ENCODE measurements around the gene RACK1. TPM values are rescaled to one million over a fixed set of nuclear protein-coding genes. Genes with fewer than 3 reads are reported as not detected.
"Not testable (repeated sequence)": the region's sequence is repeated elsewhere in the genome, so short reads cannot be mapped to it uniquely, and the experiment has no call there.

The RACK1 gene
- 5,491 and 6,126 TPM in 2 replicates for total RNA-seq (2014; rRNA removed; shearing (Covaris generic))

GRCh38 chr5:181243564-181244343 is at the start of gene RACK1:
TSS of gene RACK1 (minus strand) at chr5:181243906. CDS start at chr5:181243800, 106 bp downstream.
- peak; percentile 90 for DNase-seq
- Histone ChIP-seq H3K27me3 (ENCODE audit: control insufficient read depth, insufficient read depth, low read length) (no peaks in the 10 kb centered on the region), H3K4me3 (ENCODE audit: insufficient read depth, low read depth, low read length) (peak within 1 kb of the TSS; percentile 79), H3K36me3 (replicated peaks; ENCODE audit: control insufficient read depth, insufficient read depth, low read length) (peaks cover 37% of the 10 kb centered on the region)

- not testable (repeated sequence) for H3K27me3 ChIP-seq (ENCODE audit: control insufficient read depth, insufficient read depth, low read length); DNase-seq; H3K4me3 ChIP-seq (ENCODE audit: insufficient read depth, low read depth, low read length); H3K36me3 ChIP-seq (replicated peaks; ENCODE audit: control insufficient read depth, insufficient read depth, low read length)
These were observed 43.6 kb upstream of the RACK1 start for GRCh38 chr5:181287331-181287730.

DNA sequence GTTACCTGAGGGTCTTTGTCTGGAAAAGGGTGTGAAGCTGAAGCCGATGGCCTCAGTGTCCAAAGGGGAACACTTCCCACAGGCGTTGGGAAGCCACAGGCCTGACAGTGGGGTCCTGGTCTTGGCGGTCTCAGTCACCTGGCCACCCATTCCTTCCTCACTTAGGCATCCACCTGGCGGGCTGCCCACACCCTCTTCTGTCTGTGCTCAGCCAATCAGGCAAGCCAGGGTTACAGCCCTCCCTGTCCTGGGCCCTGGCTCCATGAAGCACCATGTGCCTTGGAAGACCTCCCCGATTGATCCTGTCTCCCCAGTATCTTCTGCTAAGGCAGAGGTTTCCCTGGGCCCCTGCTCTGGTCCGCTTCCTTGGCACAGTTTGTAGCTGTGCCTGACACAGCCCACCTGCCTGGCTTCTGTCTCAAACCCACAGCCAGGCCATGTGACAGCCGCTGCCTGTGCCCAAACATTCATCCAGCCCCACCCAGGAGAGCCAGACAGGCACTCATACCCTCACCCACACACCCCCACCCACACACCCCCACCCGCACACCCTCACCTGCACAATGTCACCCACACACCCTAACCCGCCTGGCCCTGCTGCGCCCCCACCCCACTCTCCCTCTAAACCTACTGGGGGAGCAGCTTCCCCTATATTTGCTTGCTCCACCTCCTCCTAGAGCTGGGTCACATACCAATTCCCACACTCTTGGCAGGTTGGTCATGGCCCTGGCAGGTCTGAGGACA is 42.4 kb upstream of the RACK1 start:
- H3K27me3 ChIP-seq (ENCODE audit: control insufficient read depth, insufficient read depth, low read length); H3K36me3 ChIP-seq (replicated peaks; ENCODE audit: control insufficient read depth, insufficient read depth, low read length); H3K4me3 ChIP-seq (ENCODE audit: insufficient read depth, low read depth, low read length); DNase-seq: not testable (repeated sequence)

GRCh38 chr5:181283841-181284755 is 40.4 kb upstream of the RACK1 start:
- not testable (repeated sequence) for DNase-seq

DNA sequence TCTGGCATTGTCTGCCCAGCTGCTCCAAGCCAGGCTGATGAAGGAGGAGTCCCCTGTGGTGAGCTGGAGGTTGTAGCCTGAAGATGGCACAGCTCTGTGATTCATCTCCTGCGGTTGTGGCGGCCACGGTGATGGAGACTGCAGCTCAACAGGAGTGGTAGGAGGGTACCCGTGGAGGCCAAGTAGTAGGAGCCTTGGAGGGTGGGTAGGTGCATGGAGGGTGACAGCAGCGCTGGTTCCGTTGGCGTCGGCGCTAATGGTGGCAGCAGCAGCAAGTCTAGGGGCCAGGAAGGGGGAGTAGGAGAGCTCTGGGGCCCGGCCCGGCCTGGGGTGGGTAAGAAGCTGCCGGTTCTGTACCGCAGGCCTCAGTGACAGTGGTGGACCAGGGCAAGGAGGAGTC is 39.6 kb upstream of the RACK1 start:
- Histone ChIP-seq H3K27me3 (ENCODE audit: control insufficient read depth, insufficient read depth, low read length) (no peaks in the 10 kb centered on the region; the same call in 1 of the 2 replicates), H3K4me3 (ENCODE audit: insufficient read depth, low read depth, low read length) (no peak overlapping the region), H3K36me3 (replicated peaks; ENCODE audit: control insufficient read depth, insufficient read depth, low read length) (peaks cover 4% of the 10 kb centered on the region; the same call in 1 of the 2 replicates)
- DNase-seq, result no peak

More at GRCh38 chr5:181283841-181284755, 40.4 kb upstream of the RACK1 start:
- not testable (repeated sequence) for H3K36me3 ChIP-seq (replicated peaks; ENCODE audit: control insufficient read depth, insufficient read depth, low read length); H3K4me3 ChIP-seq (ENCODE audit: insufficient read depth, low read depth, low read length); H3K27me3 ChIP-seq (ENCODE audit: control insufficient read depth, insufficient read depth, low read length)

DNA sequence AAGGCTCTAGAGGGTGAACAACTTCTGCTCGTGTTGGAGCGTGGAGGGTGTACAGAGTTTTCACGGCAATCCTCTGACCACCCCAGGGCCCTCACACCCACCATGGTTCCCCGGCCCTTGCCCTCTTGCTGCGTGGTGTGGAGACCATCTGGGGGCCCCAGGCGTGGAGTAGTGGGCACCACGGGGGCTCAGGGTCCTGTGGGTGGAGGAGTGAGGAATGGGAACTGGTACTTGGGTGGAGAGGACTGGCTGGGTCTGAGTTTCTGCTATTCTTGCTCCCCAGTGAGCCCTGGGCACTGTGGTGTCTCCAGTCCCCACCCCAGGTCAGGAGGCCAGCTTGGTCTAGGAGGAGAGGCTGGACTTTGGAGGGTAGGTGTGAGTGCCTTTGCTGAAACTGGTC is 39.2 kb upstream of the RACK1 start:
- H3K27me3 ChIP-seq (ENCODE audit: control insufficient read depth, insufficient read depth, low read length), result no peaks in the 10 kb centered on the region; the same call in 1 of the 2 replicates
- DNase-seq, result no peak
- no peak overlapping the region for H3K4me3 ChIP-seq (ENCODE audit: insufficient read depth, low read depth, low read length)
- peaks cover 1% of the 10 kb centered on the region; the same call in 1 of the 2 replicates for H3K36me3 ChIP-seq (replicated peaks; ENCODE audit: control insufficient read depth, insufficient read depth, low read length)

DNA sequence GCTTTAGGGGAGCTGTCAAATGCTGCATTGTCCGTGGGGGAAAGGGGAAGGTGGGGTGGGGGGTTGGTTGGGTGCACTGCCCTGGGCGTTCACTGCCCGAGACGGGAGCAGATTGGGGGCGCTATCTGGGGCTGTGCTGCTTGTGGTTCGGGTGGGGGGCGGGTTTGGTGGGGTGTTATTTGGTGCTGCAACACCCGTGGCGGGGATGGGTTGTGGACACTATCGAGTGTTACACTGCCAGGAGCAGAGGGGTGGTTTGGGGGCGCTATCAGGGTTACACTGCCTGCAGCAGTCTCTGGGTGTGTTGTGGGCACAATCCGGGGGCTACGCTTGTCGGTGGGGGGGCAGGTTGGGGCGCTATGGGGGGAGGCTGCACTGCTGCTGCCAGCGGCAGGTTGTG is 38.7 kb upstream of the RACK1 start:
- not testable (repeated sequence) for DNase-seq; H3K36me3 ChIP-seq (replicated peaks; ENCODE audit: control insufficient read depth, insufficient read depth, low read length); H3K4me3 ChIP-seq (ENCODE audit: insufficient read depth, low read depth, low read length); H3K27me3 ChIP-seq (ENCODE audit: control insufficient read depth, insufficient read depth, low read length)

- Histone ChIP-seq H3K4me3 (ENCODE audit: insufficient read depth, low read depth, low read length) (peak overlapping the region; percentile 83), H3K27me3 (ENCODE audit: control insufficient read depth, insufficient read depth, low read length) (no peaks in the 10 kb centered on the region; the same call in 1 of the 2 replicates), H3K36me3 (replicated peaks; ENCODE audit: control insufficient read depth, insufficient read depth, low read length) (no peaks in the 10 kb centered on the region; the same call in 1 of the 2 replicates)
- peak; percentile 54 for DNase-seq
These were observed 38.2 kb upstream of the RACK1 start for GRCh38 chr5:181281984-181282316.

GRCh38 chr5:181281077-181281983 is 37.6 kb upstream of the RACK1 start:
- H3K27me3 ChIP-seq (ENCODE audit: control insufficient read depth, insufficient read depth, low read length), result no peaks in the 10 kb centered on the region; the same call in 1 of the 2 replicates

DNA sequence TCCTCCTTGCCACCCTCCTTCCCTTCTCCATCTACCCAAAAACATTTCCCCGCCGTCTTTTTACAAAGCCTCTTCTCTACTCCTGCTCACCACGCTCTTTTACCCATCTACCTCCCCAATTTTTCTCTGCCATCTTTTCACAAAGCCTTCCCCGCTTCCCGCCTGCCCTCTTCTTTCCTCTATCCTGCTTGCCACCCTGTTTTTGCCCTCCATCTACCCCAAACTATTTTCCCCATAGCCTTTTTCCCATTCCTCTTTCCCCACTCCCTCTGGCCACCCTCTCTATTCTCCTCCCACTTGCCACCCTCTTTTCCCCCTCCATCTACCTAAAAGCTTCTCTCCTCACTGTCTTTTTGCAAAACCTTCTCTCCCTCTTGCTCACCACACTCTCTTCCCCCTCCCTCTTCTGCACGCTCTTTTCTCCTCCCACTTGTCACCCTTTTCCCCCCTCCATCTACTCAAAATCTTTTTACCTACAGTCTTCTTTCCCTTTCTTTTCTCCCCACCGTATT is 36.6 kb upstream of the RACK1 start:
- no peaks in the 10 kb centered on the region; the same call in 1 of the 2 replicates for H3K27me3 ChIP-seq (ENCODE audit: control insufficient read depth, insufficient read depth, low read length)
- no peaks in the 10 kb centered on the region for H3K36me3 ChIP-seq (replicated peaks; ENCODE audit: control insufficient read depth, insufficient read depth, low read length)
- no peak for DNase-seq
- H3K4me3 ChIP-seq (ENCODE audit: insufficient read depth, low read depth, low read length), result peak overlapping the region; percentile 83

More at GRCh38 chr5:181281077-181281983, 37.6 kb upstream of the RACK1 start:
- Histone ChIP-seq H3K36me3 (replicated peaks; ENCODE audit: control insufficient read depth, insufficient read depth, low read length) (no peaks in the 10 kb centered on the region), H3K4me3 (ENCODE audit: insufficient read depth, low read depth, low read length) (peak overlapping the region; percentile 83)
- peak; percentile 92 for DNase-seq

DNA sequence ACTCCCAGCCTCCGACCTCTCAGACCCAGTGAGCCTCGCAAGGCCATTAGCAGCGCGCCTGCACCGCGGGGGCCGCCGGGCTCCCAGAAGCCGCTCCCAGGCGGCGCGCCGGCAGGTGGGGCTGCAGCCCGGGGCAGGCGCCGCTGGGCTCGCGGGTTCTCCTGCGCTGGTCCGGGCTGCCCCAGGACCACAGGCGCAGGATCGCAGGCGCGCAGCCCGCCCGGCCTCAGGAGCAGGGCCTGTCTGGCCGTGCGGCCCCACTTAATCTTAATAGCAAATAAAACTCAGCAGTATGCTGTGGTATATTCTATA is 29.7 kb upstream of the RACK1 start:
- peak; percentile 79 for DNase-seq
- H3K36me3 ChIP-seq (replicated peaks; ENCODE audit: control insufficient read depth, insufficient read depth, low read length); H3K27me3 ChIP-seq (ENCODE audit: control insufficient read depth, insufficient read depth, low read length): not testable (repeated sequence)
- peak overlapping the region; percentile 44 for H3K4me3 ChIP-seq (ENCODE audit: insufficient read depth, low read depth, low read length)

DNA sequence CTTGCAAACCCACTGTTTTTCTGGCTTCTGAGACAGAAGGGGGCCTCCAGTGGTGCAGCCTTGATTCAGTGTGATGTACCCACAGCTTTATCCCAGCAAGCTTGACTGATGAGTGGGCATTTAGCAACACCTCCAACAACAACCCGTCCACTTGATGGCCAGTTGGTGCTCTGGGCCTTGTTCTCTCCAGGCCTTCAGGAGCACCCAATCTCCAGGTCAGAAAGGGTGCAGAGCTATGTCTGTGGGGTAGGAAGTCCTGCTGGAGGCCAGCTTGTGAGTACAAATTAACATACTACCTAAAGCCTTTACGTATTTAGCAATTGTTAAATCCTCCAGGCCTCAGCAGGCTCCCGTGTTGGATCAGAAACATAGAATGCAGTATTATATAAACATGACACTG is 27.4 kb upstream of the RACK1 start:
- no peak for DNase-seq

DNA sequence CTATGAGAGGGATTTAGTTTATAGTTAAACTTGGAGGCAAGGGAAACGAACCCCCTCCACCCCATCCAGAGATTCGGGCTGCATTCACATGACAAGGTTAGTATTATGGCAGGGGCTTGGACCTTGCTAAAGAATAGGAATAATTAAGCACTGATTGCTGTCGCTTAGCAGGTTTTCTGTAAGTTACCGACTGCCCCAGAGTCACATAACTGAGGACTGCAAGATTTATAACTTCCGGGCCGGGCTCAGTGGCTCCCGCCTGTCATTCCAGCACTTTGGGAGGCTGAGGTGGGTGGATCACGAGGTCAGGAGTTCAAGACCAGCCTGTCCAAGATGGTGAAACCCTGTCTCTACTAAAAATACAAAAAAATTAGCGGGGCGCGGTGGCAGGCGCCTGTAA is 24.2 kb upstream of the RACK1 start:
- DNase-seq; H3K27me3 ChIP-seq (ENCODE audit: control insufficient read depth, insufficient read depth, low read length); H3K36me3 ChIP-seq (replicated peaks; ENCODE audit: control insufficient read depth, insufficient read depth, low read length); H3K4me3 ChIP-seq (ENCODE audit: insufficient read depth, low read depth, low read length): not testable (repeated sequence)

More for the DNA sequence above, 27.4 kb upstream of the RACK1 start:
- no peaks in the 10 kb centered on the region for H3K27me3 ChIP-seq (ENCODE audit: control insufficient read depth, insufficient read depth, low read length)
- no peak overlapping the region for H3K4me3 ChIP-seq (ENCODE audit: insufficient read depth, low read depth, low read length)
- H3K36me3 ChIP-seq (replicated peaks; ENCODE audit: control insufficient read depth, insufficient read depth, low read length), result no peaks in the 10 kb centered on the region

Data from H7 (cell line).